ENCODE data around the gene CRYBB3.

GRCh38 chr22:25160120-25160996 is 39.3 kb upstream of the CRYBB3 start:
- TF ChIP-seq POLR2A (IDR thresholded peaks at IDR 0.05; ENCODE audit: low read depth, low read length) (no peak), TAF1 (IDR thresholded peaks at IDR 0.05; ENCODE audit: borderline replicate concordance, low read depth, low read length) (no peak)
